ENCODE measurements around the gene PLEKHG4B. TPM values are rescaled to one million over a fixed set of nuclear protein-coding genes. Genes with fewer than 3 reads are reported as not detected.

PLEKHG4B gene
- total RNA-seq, 1 experiment from 2014 or later, result 51.4 TPM

GRCh38 chr5:95241-95980, 3.4 kb downstream of the PLEKHG4B start:
- H3K27ac Mint-ChIP-seq, result peak overlapping the region; percentile 65
- ATAC-seq, result no peak
- H3K9me3 Mint-ChIP-seq, result no peaks in the 10 kb centered on the region
- no peak for TF ChIP-seq TCF7 (CRISPR knock-in tag; IDR thresholded peaks at IDR 0.05; ENCODE audit: low read depth)
- TF ChIP-seq ZNF671 (CRISPR knock-in tag; IDR thresholded peaks at IDR 0.05), result no peak
- TF ChIP-seq GABPB1 (CRISPR knock-in tag; IDR thresholded peaks at IDR 0.05), result no peak
- TF ChIP-seq ATF3 (CRISPR knock-in tag; conservative IDR thresholded peaks at IDR 0.05), result no peak
- no peak for TF ChIP-seq ATF2 (CRISPR knock-in tag; IDR thresholded peaks at IDR 0.05; ENCODE audit: borderline replicate concordance, low read depth)
- no peak for TF ChIP-seq ARID4B (CRISPR knock-in tag; IDR thresholded peaks at IDR 0.05; ENCODE audit: borderline replicate concordance)
- no peak for TF ChIP-seq ZBTB43 (CRISPR knock-in tag; IDR thresholded peaks at IDR 0.05)
- TF ChIP-seq FOXJ3 (CRISPR knock-in tag; IDR thresholded peaks at IDR 0.05; ENCODE audit: borderline replicate concordance), result no peak
- peaks cover 64% of the 10 kb centered on the region for H3K4me1 Mint-ChIP-seq
- peaks cover 25% of the 10 kb centered on the region for H3K36me3 Mint-ChIP-seq
- no peak overlapping the region for H3K4me3 Mint-ChIP-seq
- CTCF ChIA-PET, result no interaction called here
- POLR2A ChIA-PET, result no interaction called here
- no peaks in the 10 kb centered on the region; the same call in 1 of the 2 replicates for H3K27me3 Mint-ChIP-seq (ENCODE audit: low read depth)
- no peak for DNase-seq (ENCODE audit: low spot score)

GRCh38 chr5:96976-97660, 5.2 kb downstream of the PLEKHG4B start:
- no peaks in the 10 kb centered on the region for H3K27me3 Mint-ChIP-seq (ENCODE audit: low read depth)
- H3K4me1 Mint-ChIP-seq, result peaks cover 52% of the 10 kb centered on the region
- H3K36me3 Mint-ChIP-seq, result peaks cover 25% of the 10 kb centered on the region
- CTCF ChIA-PET, result no interaction called here
- POLR2A ChIA-PET, result no interaction called here
- no peaks in the 10 kb centered on the region for H3K9me3 Mint-ChIP-seq
- ATAC-seq, result no peak
- TF ChIP-seq MXD4 (CRISPR knock-in tag; IDR thresholded peaks at IDR 0.05; ENCODE audit: borderline replicate concordance) (no peak), USF2 (CRISPR knock-in tag; IDR thresholded peaks at IDR 0.05) (no peak), MLX (CRISPR knock-in tag; IDR thresholded peaks at IDR 0.05) (no peak), MYBL2 (CRISPR knock-in tag; IDR thresholded peaks at IDR 0.05) (no peak)
- H3K4me3 Mint-ChIP-seq, result no peak overlapping the region
- H3K27ac Mint-ChIP-seq, result no peak overlapping the region
- no peak for DNase-seq (ENCODE audit: low spot score)

Data from WTC11 (cell line).